NB4 (cell line): ENCODE measurements around the gene CDKN2B-AS1.

Experiments
- MYC ChIP-seq: IDR thresholded peaks from 2 replicates; pipeline ENCODE4 v1.6.1; 2011; ENCODE audit warnings: low read depth, low read length
- POLR2A ChIP-seq: IDR thresholded peaks from 2 replicates; pipeline ENCODE4 v1.6.1; 2011; ENCODE audit warnings: mild to moderate bottlenecking; ENCODE audit not compliant: insufficient read length; ENCODE audit errors: extremely low read depth
- TF ChIP-seq, protein P1 (sequence below): IDR thresholded peaks from one replicate; pipeline ENCODE4 v1.5.1; 2012; ENCODE audit warnings: low read depth, low read length
- TF ChIP-seq, protein P2 (sequence below): IDR thresholded peaks from 2 replicates; pipeline ENCODE4 v1.6.1; 2011; ENCODE audit warnings: low read depth, low read length

DNA sequence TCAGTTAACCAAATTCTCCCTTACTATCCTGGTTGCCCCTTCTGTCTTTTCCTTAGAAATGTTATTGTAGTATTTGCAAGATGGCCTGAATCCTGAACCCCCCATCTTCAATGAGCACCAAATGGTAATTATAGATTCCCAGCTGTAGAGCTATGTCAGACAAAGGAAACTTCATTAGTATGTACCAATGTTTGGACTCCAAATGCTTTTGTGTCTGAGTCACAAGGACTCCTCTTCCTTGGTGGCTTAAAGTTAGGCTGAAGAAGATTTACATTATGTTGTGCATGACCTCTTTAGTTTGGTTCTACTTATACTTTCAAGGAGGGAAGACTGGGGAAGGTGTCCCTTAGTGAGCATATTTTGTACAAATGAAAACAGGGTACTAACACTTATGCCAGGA is 120.4 kb downstream of the CDKN2B-AS1 start:
- TF ChIP-seq, protein P1, sequence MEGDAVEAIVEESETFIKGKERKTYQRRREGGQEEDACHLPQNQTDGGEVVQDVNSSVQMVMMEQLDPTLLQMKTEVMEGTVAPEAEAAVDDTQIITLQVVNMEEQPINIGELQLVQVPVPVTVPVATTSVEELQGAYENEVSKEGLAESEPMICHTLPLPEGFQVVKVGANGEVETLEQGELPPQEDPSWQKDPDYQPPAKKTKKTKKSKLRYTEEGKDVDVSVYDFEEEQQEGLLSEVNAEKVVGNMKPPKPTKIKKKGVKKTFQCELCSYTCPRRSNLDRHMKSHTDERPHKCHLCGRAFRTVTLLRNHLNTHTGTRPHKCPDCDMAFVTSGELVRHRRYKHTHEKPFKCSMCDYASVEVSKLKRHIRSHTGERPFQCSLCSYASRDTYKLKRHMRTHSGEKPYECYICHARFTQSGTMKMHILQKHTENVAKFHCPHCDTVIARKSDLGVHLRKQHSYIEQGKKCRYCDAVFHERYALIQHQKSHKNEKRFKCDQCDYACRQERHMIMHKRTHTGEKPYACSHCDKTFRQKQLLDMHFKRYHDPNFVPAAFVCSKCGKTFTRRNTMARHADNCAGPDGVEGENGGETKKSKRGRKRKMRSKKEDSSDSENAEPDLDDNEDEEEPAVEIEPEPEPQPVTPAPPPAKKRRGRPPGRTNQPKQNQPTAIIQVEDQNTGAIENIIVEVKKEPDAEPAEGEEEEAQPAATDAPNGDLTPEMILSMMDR, result no peak
- no peak for TF ChIP-seq MYC
- TF ChIP-seq POLR2A, result no peak
- TF ChIP-seq, protein P2, sequence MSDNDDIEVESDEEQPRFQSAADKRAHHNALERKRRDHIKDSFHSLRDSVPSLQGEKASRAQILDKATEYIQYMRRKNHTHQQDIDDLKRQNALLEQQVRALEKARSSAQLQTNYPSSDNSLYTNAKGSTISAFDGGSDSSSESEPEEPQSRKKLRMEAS, result no peak
